ENCODE results near the gene PPARG.
"Not testable (repeated sequence)": the region's sequence is repeated elsewhere in the genome, so short reads cannot be mapped to it uniquely, and the experiment has no call there.

Gene PPARG

GRCh38 chr3:12384451-12385233 is 95.8 kb downstream of the PPARG start:
- ATAC-seq (ENCODE audit: low read depth), result no peak
- Histone ChIP-seq H3K27me3 (ENCODE audit: insufficient read depth, poor library complexity, severe bottlenecking) (no peaks in the 10 kb centered on the region), H3K36me3 (ENCODE audit: low read depth) (no peaks in the 10 kb centered on the region), H3K27ac (ENCODE audit: poor library complexity, severe bottlenecking) (no peak overlapping the region), H3K9me3 (ENCODE audit: severe bottlenecking) (no peaks in the 10 kb centered on the region), H3K4me1 (ENCODE audit: insufficient read depth, poor library complexity, severe bottlenecking) (no peaks in the 10 kb centered on the region), H3K4me3 (ENCODE audit: severe bottlenecking) (no peak overlapping the region)
- no peak for DNase-seq (ENCODE audit: low spot score)
- TF ChIP-seq CTCF (IDR thresholded peaks at IDR 0.05; ENCODE audit: poor library complexity, severe bottlenecking), result no peak

DNA sequence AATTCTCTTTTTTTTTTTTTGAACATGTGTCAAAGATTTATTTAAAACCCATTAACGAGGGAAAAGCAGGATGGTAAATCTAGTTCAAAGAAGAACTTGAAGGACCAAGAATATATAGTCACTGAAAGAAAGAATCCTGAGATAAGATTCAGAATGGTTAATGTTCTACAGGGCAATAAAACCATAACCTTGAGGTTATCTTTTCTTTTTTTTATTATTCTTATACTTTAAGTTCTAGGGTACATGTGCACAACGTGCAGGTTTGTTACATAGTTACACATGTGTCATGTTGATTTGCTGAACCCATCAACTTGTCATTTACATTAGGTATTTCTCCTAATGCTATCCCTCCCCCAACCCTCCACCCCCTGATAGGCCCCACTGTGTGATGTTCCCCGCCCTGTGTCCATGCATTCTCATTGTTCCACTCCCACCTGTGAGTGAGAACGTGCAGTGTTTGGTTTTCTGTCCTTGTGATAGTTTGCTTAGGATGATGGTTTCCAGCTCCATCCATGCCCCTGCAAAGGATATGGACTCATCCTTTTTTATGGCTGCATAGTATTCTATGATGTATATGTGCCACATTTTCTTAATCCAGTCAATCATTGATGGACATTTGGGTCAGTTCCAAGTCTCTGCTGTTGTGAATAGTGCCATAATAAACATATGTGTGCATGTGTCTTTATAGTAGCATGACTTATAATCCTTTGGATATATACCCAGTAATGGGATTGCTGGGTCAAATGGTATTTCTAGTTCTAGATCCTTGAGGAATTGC is 97.8 kb downstream of the PPARG start:
- not testable (repeated sequence) for H3K9me3 ChIP-seq (ENCODE audit: severe bottlenecking); ATAC-seq (ENCODE audit: low read depth); H3K4me3 ChIP-seq (ENCODE audit: severe bottlenecking); H3K4me1 ChIP-seq (ENCODE audit: insufficient read depth, poor library complexity, severe bottlenecking); H3K27ac ChIP-seq (ENCODE audit: poor library complexity, severe bottlenecking); H3K27me3 ChIP-seq (ENCODE audit: insufficient read depth, poor library complexity, severe bottlenecking); DNase-seq (ENCODE audit: low spot score); H3K36me3 ChIP-seq (ENCODE audit: low read depth)

GRCh38 chr3:12388185-12388584 is 99.3 kb downstream of the PPARG start:
- Histone ChIP-seq H3K36me3 (ENCODE audit: low read depth) (no peaks in the 10 kb centered on the region), H3K27ac (ENCODE audit: poor library complexity, severe bottlenecking) (no peak overlapping the region), H3K9me3 (ENCODE audit: severe bottlenecking) (no peaks in the 10 kb centered on the region), H3K4me3 (ENCODE audit: severe bottlenecking) (no peak overlapping the region), H3K4me1 (ENCODE audit: insufficient read depth, poor library complexity, severe bottlenecking) (no peaks in the 10 kb centered on the region), H3K27me3 (ENCODE audit: insufficient read depth, poor library complexity, severe bottlenecking) (no peaks in the 10 kb centered on the region)
- no peak for ATAC-seq (ENCODE audit: low read depth)
- no peak for DNase-seq (ENCODE audit: low spot score)
- TF ChIP-seq CTCF (IDR thresholded peaks at IDR 0.05; ENCODE audit: poor library complexity, severe bottlenecking), result no peak

DNA sequence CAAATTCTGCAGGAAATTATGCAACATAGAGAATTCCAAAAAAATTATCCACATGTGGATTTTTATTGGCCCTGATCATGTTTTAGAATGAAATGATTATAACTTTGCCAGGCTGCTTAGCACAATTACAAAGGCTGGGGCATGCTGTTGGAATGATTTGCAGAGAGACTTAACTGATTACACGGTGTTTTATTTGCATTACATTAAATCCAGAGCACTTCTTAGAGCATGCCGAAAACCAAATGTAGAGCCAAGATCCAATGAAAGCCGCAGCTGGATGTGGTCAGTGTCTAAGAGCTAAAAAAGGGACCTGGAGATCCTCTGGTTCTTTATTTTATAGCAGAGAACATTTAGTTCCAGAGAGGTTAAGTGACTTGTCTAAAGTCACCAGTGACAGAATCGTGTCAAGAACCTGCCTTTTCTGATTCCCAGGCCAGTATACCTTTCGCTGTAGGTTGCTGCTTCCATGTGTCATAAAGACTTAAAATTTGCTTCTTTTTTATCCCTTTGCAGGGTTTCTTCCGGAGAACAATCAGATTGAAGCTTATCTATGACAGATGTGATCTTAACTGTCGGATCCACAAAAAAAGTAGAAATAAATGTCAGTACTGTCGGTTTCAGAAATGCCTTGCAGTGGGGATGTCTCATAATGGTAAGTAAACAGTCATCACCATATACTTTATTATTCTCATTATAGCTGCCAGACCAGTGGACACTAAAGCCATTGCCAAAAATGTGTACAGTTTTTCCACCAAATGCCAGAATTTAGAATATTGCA is 103.4 kb downstream of the PPARG start:
- TF ChIP-seq CTCF (IDR thresholded peaks at IDR 0.05; ENCODE audit: poor library complexity, severe bottlenecking), result no peak
- Histone ChIP-seq H3K27me3 (ENCODE audit: insufficient read depth, poor library complexity, severe bottlenecking) (no peaks in the 10 kb centered on the region), H3K4me1 (ENCODE audit: insufficient read depth, poor library complexity, severe bottlenecking) (peaks cover 16% of the 10 kb centered on the region), H3K4me3 (ENCODE audit: severe bottlenecking) (no peak overlapping the region), H3K27ac (ENCODE audit: poor library complexity, severe bottlenecking) (no peak overlapping the region), H3K9me3 (ENCODE audit: severe bottlenecking) (no peaks in the 10 kb centered on the region), H3K36me3 (ENCODE audit: low read depth) (no peaks in the 10 kb centered on the region)
- ATAC-seq (ENCODE audit: low read depth), result no peak
- DNase-seq (ENCODE audit: low spot score), result no peak

- DNase-seq (ENCODE audit: low spot score) (no peak), ATAC-seq (ENCODE audit: low read depth) (peak; percentile 66; the same call in 2 of the 3 replicates)
- no peaks in the 10 kb centered on the region for H3K27me3 ChIP-seq (ENCODE audit: insufficient read depth, poor library complexity, severe bottlenecking)
- no peaks in the 10 kb centered on the region for H3K9me3 ChIP-seq (ENCODE audit: severe bottlenecking)
- no peak overlapping the region for H3K27ac ChIP-seq (ENCODE audit: poor library complexity, severe bottlenecking)
- H3K4me1 ChIP-seq (ENCODE audit: insufficient read depth, poor library complexity, severe bottlenecking), result peaks cover 16% of the 10 kb centered on the region
- H3K36me3 ChIP-seq (ENCODE audit: low read depth), result no peaks in the 10 kb centered on the region
- no peak for TF ChIP-seq CTCF (IDR thresholded peaks at IDR 0.05; ENCODE audit: poor library complexity, severe bottlenecking)
- no peak overlapping the region for H3K4me3 ChIP-seq (ENCODE audit: severe bottlenecking)
Observed at GRCh38 chr3:12393894-12394293, 105.0 kb downstream of the PPARG start.

Data from RWPE2 (cell line).